ENCODE data around the gene ERBB4.

- TF ChIP-seq CTCF (IDR thresholded peaks at IDR 0.05) = no peak
- no peak for TF ChIP-seq POLR2A (IDR thresholded peaks at IDR 0.05)
- no peak for TF ChIP-seq POLR2AphosphoS5 (IDR thresholded peaks at IDR 0.05)
Measured at GRCh38 chr2:212013626-212014025, 525.0 kb downstream of the ERBB4 start.

Measured in breast epithelium (tissue), 3 donors.